IMR-90 (cell line): ENCODE data around the gene SYVN1. TPM values are rescaled to one million over a fixed set of nuclear protein-coding genes. Genes with fewer than 3 reads are reported as not detected.

Experiments used
- ATAC-seq: fragments of 200-7000 bp; cut with Tn5 transposase; 2 replicates; pipeline ENCODE4 v1.9.1; 2020; ENCODE audit warnings: low read depth, mild to moderate bottlenecking, moderate library complexity
- BruUV-seq: library from RNA; stranded (reverse); fragments of 400-500 nt; replicated peaks from 2 replicates; lab custom pipeline; 2021; lab: Mats Ljungman, UMichigan
- CTCF ChIA-PET: fragments of 300-600 bp; formaldehyde crosslinking; extraction: SDS; loops from one replicate; lab custom pipeline; 2021; ENCODE audit warnings: antibody characterized with exemption; lab: Yijun Ruan, JAX
- POLR2A ChIA-PET: fragments of 300-600 bp; sonication (Branson Sonifier 250); formaldehyde crosslinking; loops from one replicate; lab custom pipeline; 2022; ENCODE audit warnings: antibody characterized with exemption; ENCODE audit not compliant: unreplicated experiment; lab: Charles Lee
- DNase-seq: peaks from one replicate; pipeline ENCODE4 v3.0.0; 2013
- H2AFZ ChIP-seq: replicated peaks from 2 replicates; pipeline ENCODE3; 2013; ENCODE audit warnings: low read length, mild to moderate bottlenecking; ENCODE audit not compliant: poor library complexity
- H2AK5ac ChIP-seq: 2 replicates; pipeline ENCODE4 v1.6.1; 2013; ENCODE audit warnings: low read depth, low read length, inconsistent platforms
- H2AK9ac ChIP-seq: replicated peaks from 2 replicates; pipeline ENCODE3; 2013; ENCODE audit warnings: mild to moderate bottlenecking, low read depth, low read length, moderate library complexity; ENCODE audit not compliant: poor library complexity
- H2BK120ac ChIP-seq: 2 replicates; pipeline ENCODE4 v1.6.1; 2013; ENCODE audit warnings: low read depth, low read length, inconsistent platforms
- H2BK15ac ChIP-seq: 3 replicates; pipeline ENCODE4 v1.6.1; 2013; ENCODE audit warnings: low read depth, low read length, inconsistent platforms
- H2BK20ac ChIP-seq: 2 replicates; pipeline ENCODE4 v1.6.1; 2013; ENCODE audit warnings: low read depth, mild to moderate bottlenecking, inconsistent platforms, low read length, moderate library complexity
- H2BK5ac ChIP-seq: 2 replicates; pipeline ENCODE4 v1.6.1; 2013; ENCODE audit warnings: mild to moderate bottlenecking, low read depth, low read length, inconsistent platforms; ENCODE audit not compliant: poor library complexity, severe bottlenecking
- H3K14ac ChIP-seq: replicated peaks from 2 replicates; pipeline ENCODE4 v1.6.1; 2013; ENCODE audit warnings: low read depth, low read length, inconsistent platforms
- H3K18ac ChIP-seq: 2 replicates; pipeline ENCODE4 v1.6.1; 2013; ENCODE audit warnings: low read depth, low read length, control low read depth
- H3K23ac ChIP-seq: 2 replicates; pipeline ENCODE4 v1.6.1; 2013; ENCODE audit warnings: low read depth, low read length, inconsistent platforms
- H3K27ac ChIP-seq: 2 replicates; pipeline ENCODE4 v1.5.1; 2013; ENCODE audit warnings: mild to moderate bottlenecking, control low read depth, low read length; ENCODE audit not compliant: insufficient read depth
- H3K27me3 ChIP-seq: 2 replicates; pipeline ENCODE4 v1.6.1; 2013; ENCODE audit warnings: low read length; ENCODE audit not compliant: control insufficient read depth, insufficient read depth
- H3K36me3 ChIP-seq: 2 replicates; pipeline ENCODE4 v1.6.1; 2013; ENCODE audit warnings: low read length, mixed read lengths; ENCODE audit not compliant: control insufficient read depth, insufficient read depth
- H3K4ac ChIP-seq: 2 replicates; pipeline ENCODE4 v1.6.1; 2013; ENCODE audit warnings: low read depth, low read length, inconsistent platforms
- H3K4me1 ChIP-seq: 2 replicates; pipeline ENCODE4 v1.6.1; 2013; ENCODE audit warnings: low read length, mixed read lengths; ENCODE audit not compliant: control insufficient read depth, insufficient read depth
- H3K4me2 ChIP-seq: 2 replicates; pipeline ENCODE4 v1.6.1; 2013; ENCODE audit warnings: low read depth, mild to moderate bottlenecking, control low read depth, low read length, moderate library complexity
- H3K4me3 ChIP-seq: 2 replicates; pipeline ENCODE4 v1.5.1; 2013; ENCODE audit warnings: low read depth, mild to moderate bottlenecking, control low read depth, low read length, moderate library complexity; ENCODE audit not compliant: insufficient read depth
- H3K56ac ChIP-seq: 2 replicates; pipeline ENCODE4 v1.6.1; 2013; ENCODE audit warnings: low read length, inconsistent platforms; ENCODE audit not compliant: insufficient read depth; ENCODE audit errors: extremely low read depth
- H3K79me1 ChIP-seq, 2 experiments: 2 replicates each; pipeline ENCODE4 v1.6.1; 2013; ENCODE audit warnings: low read length in 2 of 2, inconsistent platforms in 1 of 2, low read depth in 1 of 2
- H3K9ac ChIP-seq: 2 replicates; pipeline ENCODE4 v1.6.1; 2013; ENCODE audit warnings: low read depth, low read length, control low read depth
- H3K9me1 ChIP-seq: 2 replicates; pipeline ENCODE4 v1.6.1; 2013; ENCODE audit warnings: low read length, inconsistent platforms; ENCODE audit not compliant: insufficient read depth
- H3K9me3 ChIP-seq: 2 replicates; pipeline ENCODE4 v1.6.1; 2013; ENCODE audit warnings: low read length; ENCODE audit not compliant: control insufficient read depth, insufficient read depth
- H4K20me1 ChIP-seq: 2 replicates; pipeline ENCODE4 v1.6.1; 2013; ENCODE audit warnings: low read length, inconsistent platforms; ENCODE audit not compliant: insufficient read depth
- H4K5ac ChIP-seq: 2 replicates; pipeline ENCODE4 v1.6.1; 2013; ENCODE audit warnings: mild to moderate bottlenecking, low read depth, low read length, control low read depth
- H4K8ac ChIP-seq, 2 experiments: 2 replicates each; pipeline ENCODE4 v1.6.1; 2013; ENCODE audit warnings: low read depth in 2 of 2, low read length in 2 of 2, control low read depth in 1 of 2, inconsistent platforms in 1 of 2
- H4K91ac ChIP-seq: 2 replicates; pipeline ENCODE4 v1.6.1; 2013; ENCODE audit warnings: low read depth, low read length, inconsistent platforms; ENCODE audit not compliant: insufficient read depth
- CEBPB ChIP-seq: IDR thresholded peaks from 2 replicates; pipeline ENCODE4 v1.6.1; 2012; ENCODE audit warnings: low read depth, low read length, improper control_type of control experiment
- CHD1 ChIP-seq: IDR thresholded peaks from 2 replicates; pipeline ENCODE4 v1.6.1; 2012; ENCODE audit warnings: low read depth, low read length, improper control_type of control experiment
- FOS ChIP-seq: fragments of 150-350 bp; IDR thresholded peaks from 2 replicates; pipeline ENCODE4 v1.6.1; 2016; ENCODE audit warnings: low read depth, low read length
- MAFK ChIP-seq: IDR thresholded peaks from 2 replicates; pipeline ENCODE4 v1.6.1; 2012; ENCODE audit warnings: low read depth, low read length, improper control_type of control experiment
- MAZ ChIP-seq: IDR thresholded peaks from 2 replicates; pipeline ENCODE4 v1.6.1; 2012; ENCODE audit warnings: low read depth, mild to moderate bottlenecking, low read length, improper control_type of control experiment, moderate library complexity, borderline replicate concordance
- MXI1 ChIP-seq: IDR thresholded peaks from 2 replicates; pipeline ENCODE4 v1.6.1; 2012; ENCODE audit warnings: low read depth, mild to moderate bottlenecking, low read length, moderate library complexity, borderline replicate concordance
- POLR2A ChIP-seq: IDR thresholded peaks from 2 replicates; pipeline ENCODE4 v1.6.1; 2012; ENCODE audit warnings: mild to moderate bottlenecking, low read depth, low read length
- RAD21 ChIP-seq: IDR thresholded peaks from 2 replicates; pipeline ENCODE4 v1.6.1; 2012; ENCODE audit warnings: low read length, improper control_type of control experiment
- RCOR1 ChIP-seq: IDR thresholded peaks from 2 replicates; pipeline ENCODE4 v1.6.1; 2012; ENCODE audit warnings: mild to moderate bottlenecking, low read length, improper control_type of control experiment; ENCODE audit not compliant: insufficient replicate concordance
- SMC3 ChIP-seq: fragments of 150-350 bp; IDR thresholded peaks from 2 replicates; pipeline ENCODE4 v1.6.1; 2016; ENCODE audit warnings: low read depth, mild to moderate bottlenecking, antibody characterized with exemption, low read length, moderate library complexity
- WGBS, 2 experiments: methylation state at CpG; one replicate each; pipeline versions ENCODE4 v1.1.5 to v1.1.7; 2013; ENCODE audit warnings: missing lambda C conversion rate in 2 of 2; ENCODE audit not compliant: insufficient read length in 1 of 2; ENCODE audit errors: extremely low coverage in 2 of 2; 5-methylcytosine and 5-hydroxymethylcytosine counted together
- dilution Hi-C: fragments of 300-500 bp; cut with HindIII; formaldehyde crosslinking; loops from one replicate; pipeline ENCODE4 v1.14.3; 2018; ENCODE audit warnings: low sequenced_read_pairs; ENCODE audit not compliant: unreplicated experiment
- in situ Hi-C: fragments of 300-500 bp; cut with MboI; formaldehyde crosslinking; loops from 3 replicates; pipeline ENCODE4 v1.14.3; 2019; ENCODE audit warnings: low sequenced_read_pairs, inconsistent platforms, mixed read lengths
- intact Hi-C: fragments of 100-400 bp; cut with micrococcal nuclease; formaldehyde crosslinking; loops from 2 replicates; pipeline ENCODE4 v1.10.0; 2022
- polyA plus RNA-seq, 3 experiments: library from polyadenylated mRNA; depleted of rRNA; stranded (reverse); fragments of >200 nt; gene quantifications; 2 replicates each; pipeline ENCODE4 v1.2.3, GENCODE V29; 2012; ENCODE audit warnings: low replicate concordance in 1 of 3
- total RNA-seq: library from RNA; depleted of rRNA; stranded (reverse); fragments of >200 nt; gene quantifications from 2 replicates; pipeline ENCODE4 v1.2.3, GENCODE V29; 2012
- TF ChIP-seq, protein P1 (sequence below): fragments of 150-350 bp; IDR thresholded peaks from 2 replicates; pipeline ENCODE4 v1.6.1; 2017; ENCODE audit warnings: mild to moderate bottlenecking, antibody characterized with exemption, low read length, low read depth
- TF ChIP-seq, protein P2 (sequence below): fragments of 150-350 bp; IDR thresholded peaks from 2 replicates; pipeline ENCODE4 v1.6.1; 2016; ENCODE audit warnings: low read depth, mild to moderate bottlenecking, low read length, moderate library complexity, borderline replicate concordance

The SYVN1 gene
- total and polyA plus RNA-seq, 2 of the 4 experiments (the other 2 are of a cell fraction), result 9.5 to 52.9 TPM

DNA sequence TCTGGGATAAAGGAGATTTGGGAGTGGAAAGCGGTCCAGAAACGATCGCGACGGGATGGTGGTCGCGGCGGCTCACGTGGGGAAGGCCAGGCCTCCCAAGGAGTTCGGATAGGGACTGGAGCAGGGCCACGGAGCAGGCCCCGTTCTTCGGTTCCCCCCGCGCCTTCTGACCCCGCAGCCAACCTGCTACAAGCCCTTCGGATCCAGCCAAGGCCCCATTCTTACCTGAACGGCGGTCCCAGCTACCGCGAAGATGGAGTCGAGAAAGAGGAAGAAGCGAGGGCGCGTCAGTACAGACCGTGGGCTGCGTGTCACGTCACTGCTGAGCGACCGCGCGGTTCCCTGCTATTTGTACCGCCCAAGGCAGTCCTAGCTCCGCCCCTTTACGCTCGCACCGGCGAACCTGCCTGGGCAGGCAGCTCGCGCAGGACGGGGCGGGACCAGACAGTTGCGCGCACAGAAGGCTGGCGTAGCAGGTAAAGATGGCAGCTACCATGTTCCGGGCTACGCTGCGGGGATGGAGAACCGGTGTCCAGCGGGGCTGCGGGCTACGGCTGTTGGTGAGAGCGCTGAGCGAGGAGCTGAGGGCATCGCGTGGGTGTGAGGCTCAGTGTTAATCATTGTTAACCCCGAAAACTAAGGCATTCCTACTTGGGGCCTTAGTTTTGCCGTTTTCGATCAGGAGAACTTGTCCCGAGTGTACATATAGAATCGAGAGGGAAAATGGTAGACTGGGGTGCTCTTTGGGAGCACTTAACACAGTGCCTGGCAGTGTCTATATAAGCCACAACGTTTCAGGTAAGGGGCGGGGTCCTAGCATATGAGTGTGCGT, 12.2 kb downstream of the SYVN1 start, which contains the start of the genes FAU and MRPL49 (continued):
- TF ChIP-seq CHD1 (peak; percentile 43; the same call in 1 of the 2 replicates), CEBPB (no peak), FOS (no peak), MXI1 (0 out of 2 replicates have a peak, but pooled peaks have one; percentile 70)

DNA sequence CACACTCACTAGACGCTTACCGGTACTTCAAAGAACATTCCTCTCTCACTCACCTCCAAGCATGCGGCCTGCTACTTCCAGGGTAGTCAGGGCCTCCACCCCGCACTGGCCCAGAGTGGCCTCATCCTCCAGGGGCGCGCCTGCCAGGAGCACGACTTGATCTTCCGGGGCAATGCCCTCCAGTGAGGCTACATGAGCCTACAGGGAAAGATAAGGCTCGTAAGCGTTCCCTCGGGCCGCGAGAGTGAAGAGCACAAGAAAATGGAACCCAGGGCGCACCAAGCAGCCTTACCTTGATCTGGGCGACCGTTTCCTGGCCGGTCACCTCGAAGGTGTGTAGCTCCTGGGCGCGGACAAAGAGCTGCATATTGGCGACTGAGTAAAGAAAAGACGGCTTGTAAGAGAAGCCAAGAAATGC, 12.9 kb downstream of the SYVN1 start:
- Histone ChIP-seq H3K9me1 (0 out of 2 replicates have a peak, but pooled peaks cover 4% of the 10 kb centered on the region), H2BK5ac (peak overlapping the region; percentile 81), H3K18ac (no peak overlapping the region), H4K20me1 (no peaks in the 10 kb centered on the region), H2BK15ac (no peak overlapping the region), H2BK120ac (no peak overlapping the region), H3K14ac (peak overlapping the region; percentile 90), H2AK5ac (peak overlapping the region; percentile 91), H3K4me1 (peaks cover 4% of the 10 kb centered on the region), H3K4ac (peak overlapping the region; percentile 88), H4K8ac (peak overlapping the region; percentile 70 to 91), H3K4me3 (peak overlapping the region; percentile 74), H4K5ac (peak overlapping the region; percentile 56), H2AK9ac (peak overlapping the region; percentile 100), H2BK20ac (no peak overlapping the region), H3K27me3 (no peaks in the 10 kb centered on the region), H3K23ac (peak overlapping the region; percentile 81), H3K36me3 (peaks cover 36% of the 10 kb centered on the region), H3K56ac (peak overlapping the region; percentile 43; the same call in 1 of the 2 replicates), H2AFZ (peak overlapping the region; percentile 99), H3K27ac (peak overlapping the region; percentile 79), H4K91ac (peak overlapping the region; percentile 83), H3K4me2 (peak overlapping the region; percentile 97), H3K9me3 (no peaks in the 10 kb centered on the region), H3K9ac (peak overlapping the region; percentile 87), H3K79me1 (peaks cover 27 to 66% of the 10 kb centered on the region in 2 experiments)
- ATAC-seq (no peak), DNase-seq (no peak)
- in situ Hi-C loops, result no loop called here
- ChIA-PET POLR2A (interaction anchor here (0.5 to 0.8 kb wide), 2 partner anchors 10 to 259 kb away, joined by 3 read pairs; no protein-coding TSS in a partner anchor), CTCF (interaction anchor here (0.6 kb wide), 1 partner anchor 57 kb away, joined by 5 read pairs; no protein-coding TSS in a partner anchor)
- 0% methylated on average over 17 of the region's 22 CpGs; no CpG with 5 or more reads in 1 of the 2 experiments for WGBS, 2 experiments
- no TSS peak for BruUV-seq
- intact Hi-C loops, result loop anchor here (5.0 kb wide), 1 partner anchor 61 kb away; the partner anchor contains the start of gene CAPN1
- dilution Hi-C loops, result no loop called here
- TF ChIP-seq MXI1 (no peak), MAFK (no peak), MAZ (no peak), FOS (no peak), RCOR1 (no peak), POLR2A (no peak), SMC3 (no peak), RAD21 (no peak)
- TF ChIP-seq, protein P1, sequence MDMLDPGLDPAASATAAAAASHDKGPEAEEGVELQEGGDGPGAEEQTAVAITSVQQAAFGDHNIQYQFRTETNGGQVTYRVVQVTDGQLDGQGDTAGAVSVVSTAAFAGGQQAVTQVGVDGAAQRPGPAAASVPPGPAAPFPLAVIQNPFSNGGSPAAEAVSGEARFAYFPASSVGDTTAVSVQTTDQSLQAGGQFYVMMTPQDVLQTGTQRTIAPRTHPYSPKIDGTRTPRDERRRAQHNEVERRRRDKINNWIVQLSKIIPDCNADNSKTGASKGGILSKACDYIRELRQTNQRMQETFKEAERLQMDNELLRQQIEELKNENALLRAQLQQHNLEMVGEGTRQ, result no peak
- TF ChIP-seq, protein P2, sequence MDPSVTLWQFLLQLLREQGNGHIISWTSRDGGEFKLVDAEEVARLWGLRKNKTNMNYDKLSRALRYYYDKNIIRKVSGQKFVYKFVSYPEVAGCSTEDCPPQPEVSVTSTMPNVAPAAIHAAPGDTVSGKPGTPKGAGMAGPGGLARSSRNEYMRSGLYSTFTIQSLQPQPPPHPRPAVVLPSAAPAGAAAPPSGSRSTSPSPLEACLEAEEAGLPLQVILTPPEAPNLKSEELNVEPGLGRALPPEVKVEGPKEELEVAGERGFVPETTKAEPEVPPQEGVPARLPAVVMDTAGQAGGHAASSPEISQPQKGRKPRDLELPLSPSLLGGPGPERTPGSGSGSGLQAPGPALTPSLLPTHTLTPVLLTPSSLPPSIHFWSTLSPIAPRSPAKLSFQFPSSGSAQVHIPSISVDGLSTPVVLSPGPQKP, result no peak
